HepG2 (cell line): ENCODE measurements around the gene C11orf24. TPM values are rescaled to one million over a fixed set of nuclear protein-coding genes. Genes with fewer than 3 reads are reported as not detected.

Experiments
- ARHGAP35 ChIP-seq: sonication (generic); formaldehyde crosslinking; IDR thresholded peaks from 2 replicates; pipeline ENCODE4 v1.9.0; 2022; ENCODE audit warnings: mild to moderate bottlenecking, inconsistent platforms, moderate library complexity, missing genetic modification reagents, borderline replicate concordance
- CENPT ChIP-seq: sonication (generic); formaldehyde crosslinking; IDR thresholded peaks from 2 replicates; pipeline ENCODE4 v1.8.0; 2022; ENCODE audit warnings: low read depth, mild to moderate bottlenecking, moderate library complexity, missing genetic modification reagents
- CREB1 ChIP-seq, 2 experiments: fragments of 450-650 bp in 1 of 2; IDR thresholded peaks; 2 replicates each; pipeline ENCODE4 v1.6.1; 2016 to 2017; ENCODE audit warnings: control low read depth in 1 of 2, mild to moderate bottlenecking in 1 of 2, missing compliant biosample characterization in 1 of 2, missing genetic modification characterization in 1 of 2
- DNMT3B ChIP-seq: conservative IDR thresholded peaks from 2 replicates; pipeline ENCODE4 v1.6.1; 2016; ENCODE audit warnings: missing biosample characterization, control low read depth
- EP300 ChIP-seq, 3 experiments: sonication (generic) in 1 of 3; formaldehyde crosslinking in 1 of 3; IDR thresholded peaks; 2 replicates each; pipeline versions ENCODE4 v1.5.1 to v1.6.1; 2011 to 2020; ENCODE audit warnings: low read depth in 2 of 3, low read length in 2 of 3, borderline replicate concordance in 1 of 3, improper control_type of control experiment in 1 of 3, mild to moderate bottlenecking in 1 of 3, missing genetic modification reagents in 1 of 3, moderate library complexity in 1 of 3
- MEIS2 ChIP-seq: sonication (generic); formaldehyde crosslinking; IDR thresholded peaks from 2 replicates; pipeline ENCODE4 v1.9.0; 2021; ENCODE audit warnings: mild to moderate bottlenecking, missing genetic modification reagents
- NFYB ChIP-seq: sonication (generic); formaldehyde crosslinking; IDR thresholded peaks from 2 replicates; pipeline ENCODE4 v1.4.0; 2020; ENCODE audit warnings: missing genetic modification reagents
- PCBP1 ChIP-seq: fragments of 200-400 bp; formaldehyde crosslinking; IDR thresholded peaks from 2 replicates; pipeline ENCODE4 v1.6.1; 2017; ENCODE audit warnings: mild to moderate bottlenecking, low read depth, low read length, borderline replicate concordance
- PITX1 ChIP-seq: sonication (generic); formaldehyde crosslinking; IDR thresholded peaks from 2 replicates; pipeline ENCODE4 v1.5.1; 2020; ENCODE audit warnings: mild to moderate bottlenecking, missing genetic modification reagents
- PLRG1 ChIP-seq: fragments of 450-650 bp; conservative IDR thresholded peaks from 2 replicates; pipeline ENCODE4 v1.6.1; 2016
- ZC3H4 ChIP-seq: sonication (generic); formaldehyde crosslinking; IDR thresholded peaks from 2 replicates; pipeline ENCODE4 v1.4.0; 2020; ENCODE audit warnings: missing genetic modification reagents, borderline replicate concordance
- ZNF292 ChIP-seq: sonication (generic); formaldehyde crosslinking; IDR thresholded peaks from 2 replicates; pipeline ENCODE4 v1.8.1; 2022; ENCODE audit warnings: mild to moderate bottlenecking, low read depth, missing genetic modification reagents, borderline replicate concordance
- ZNF619 ChIP-seq: sonication (generic); formaldehyde crosslinking; IDR thresholded peaks from 2 replicates; pipeline ENCODE4 v1.4.0; 2020; ENCODE audit warnings: mild to moderate bottlenecking, missing genetic modification reagents
- ZNF747 ChIP-seq: sonication (generic); formaldehyde crosslinking; IDR thresholded peaks from 2 replicates; pipeline ENCODE4 v1.8.1; 2023; ENCODE audit warnings: missing genetic modification reagents, mild to moderate bottlenecking, borderline replicate concordance
- ZNF879 ChIP-seq: sonication (generic); formaldehyde crosslinking; IDR thresholded peaks from 2 replicates; pipeline ENCODE4 v1.8.1; 2023; ENCODE audit warnings: missing genetic modification reagents
- polyA plus RNA-seq, 8 experiments: library from polyadenylated mRNA; depleted of rRNA in 3 of 8; stranded (reverse) in 7 of 8; unstranded in 1 of 8; fragments of >200 nt; fragmentation: Illumina TruSeq in 4 of 8; extraction: Trizol in 4 of 8; gene quantifications; 2 replicates each; pipeline versions ENCODE4 v1.2.1 to v1.2.3, GENCODE V29; 2011 to 2016; ENCODE audit warnings: low read depth in 4 of 8, missing spikeins in 1 of 8, mixed read lengths in 1 of 8; ENCODE audit not compliant: insufficient read depth in 1 of 8
- total RNA-seq, 5 experiments: library from RNA; depleted of rRNA; stranded (reverse); fragments of >200 nt; fragmentation: Illumina TruSeq; extraction: Trizol; gene quantifications; 2 replicates each; pipeline ENCODE4 v1.2.3, GENCODE V29; 2016; ENCODE audit warnings: low read depth in 1 of 5
- TF ChIP-seq, protein P1 (sequence below): sonication (generic); formaldehyde crosslinking; IDR thresholded peaks from 2 replicates; pipeline ENCODE4 v1.8.0; 2022; ENCODE audit warnings: missing genetic modification reagents, mild to moderate bottlenecking, moderate library complexity, borderline replicate concordance
- TF ChIP-seq, protein P2 (sequence below): sonication (generic); formaldehyde crosslinking; IDR thresholded peaks from 2 replicates; pipeline ENCODE4 v1.8.0; 2022; ENCODE audit warnings: missing genetic modification reagents, mild to moderate bottlenecking, borderline replicate concordance
- TF ChIP-seq, protein P3 (sequence below): sonication (generic); formaldehyde crosslinking; IDR thresholded peaks from 2 replicates; pipeline ENCODE4 v1.5.0; 2020; ENCODE audit warnings: missing genetic modification reagents
- TF ChIP-seq, protein P4 (sequence below): IDR thresholded peaks from 2 replicates; pipeline ENCODE4 v1.6.1; 2012; ENCODE audit warnings: inconsistent platforms
- TF ChIP-seq, protein P5 (sequence below): sonication (generic); formaldehyde crosslinking; IDR thresholded peaks from 2 replicates; pipeline ENCODE4 v1.5.0; 2020; ENCODE audit warnings: mild to moderate bottlenecking, missing genetic modification reagents, borderline replicate concordance

The C11orf24 gene
- total and polyA plus RNA-seq, 2 of the 13 experiments (the other 11 are each of a cell fraction or from before 2014, with no cell fraction given) = 52.9 to 55.5 TPM

DNA sequence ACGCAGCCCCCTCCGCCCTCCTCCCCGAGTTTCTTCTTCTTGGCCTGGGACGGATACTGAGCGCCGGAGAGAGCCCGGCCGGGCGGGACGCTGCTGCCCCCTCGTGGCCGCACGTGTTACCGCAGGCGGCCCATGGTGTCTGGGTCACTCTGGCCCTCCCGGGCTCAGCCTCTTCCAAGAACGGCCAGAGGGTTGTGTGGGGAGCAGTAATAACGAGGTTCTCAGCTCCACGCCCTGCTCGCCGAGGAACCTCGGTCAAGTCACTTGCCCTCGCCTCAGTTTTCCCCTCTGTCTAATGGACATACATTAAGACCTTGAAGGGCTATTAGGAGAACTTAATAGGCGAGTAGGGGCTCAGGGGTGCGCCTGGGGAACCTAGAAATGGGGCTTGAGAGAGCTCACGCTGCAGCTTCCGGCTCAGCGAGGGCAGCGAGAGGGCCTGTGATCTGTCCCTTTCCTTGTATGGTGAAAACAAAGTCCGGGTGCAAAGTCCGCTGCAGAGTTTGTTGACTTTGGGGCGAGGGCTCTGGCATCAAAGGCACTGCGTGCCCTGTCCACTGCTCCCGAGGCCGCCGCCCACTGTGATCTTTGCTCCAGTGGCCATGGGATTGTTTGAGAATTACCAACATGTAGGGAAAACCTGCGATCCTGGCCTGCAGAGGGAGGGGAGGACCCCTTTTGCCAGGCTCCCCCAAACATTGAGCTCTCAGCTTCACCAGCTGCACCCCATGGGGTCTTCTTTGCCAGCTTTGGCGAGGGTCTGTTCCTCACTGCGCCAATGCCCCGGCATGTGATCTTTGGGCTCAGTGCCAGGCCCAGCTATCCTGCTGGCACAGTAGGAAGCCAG lies 26.3 kb upstream of the C11orf24 start (continued):
- TF ChIP-seq, protein P1, sequence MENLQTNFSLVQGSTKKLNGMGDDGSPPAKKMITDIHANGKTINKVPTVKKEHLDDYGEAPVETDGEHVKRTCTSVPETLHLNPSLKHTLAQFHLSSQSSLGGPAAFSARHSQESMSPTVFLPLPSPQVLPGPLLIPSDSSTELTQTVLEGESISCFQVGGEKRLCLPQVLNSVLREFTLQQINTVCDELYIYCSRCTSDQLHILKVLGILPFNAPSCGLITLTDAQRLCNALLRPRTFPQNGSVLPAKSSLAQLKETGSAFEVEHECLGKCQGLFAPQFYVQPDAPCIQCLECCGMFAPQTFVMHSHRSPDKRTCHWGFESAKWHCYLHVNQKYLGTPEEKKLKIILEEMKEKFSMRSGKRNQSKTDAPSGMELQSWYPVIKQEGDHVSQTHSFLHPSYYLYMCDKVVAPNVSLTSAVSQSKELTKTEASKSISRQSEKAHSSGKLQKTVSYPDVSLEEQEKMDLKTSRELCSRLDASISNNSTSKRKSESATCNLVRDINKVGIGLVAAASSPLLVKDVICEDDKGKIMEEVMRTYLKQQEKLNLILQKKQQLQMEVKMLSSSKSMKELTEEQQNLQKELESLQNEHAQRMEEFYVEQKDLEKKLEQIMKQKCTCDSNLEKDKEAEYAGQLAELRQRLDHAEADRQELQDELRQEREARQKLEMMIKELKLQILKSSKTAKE (CRISPR knock-in tag) = peak; percentile 90
- TF ChIP-seq ZNF747 (peak; percentile 73; the same call in 1 of the 2 replicates), ZC3H4 (CRISPR knock-in tag) (peak; percentile 86; the same call in 1 of the 2 replicates), ZNF292 (CRISPR knock-in tag) (peak; percentile 55), MEIS2 (CRISPR knock-in tag) (peak; percentile 91), ZNF879 (CRISPR knock-in tag) (no peak), ARHGAP35 (CRISPR knock-in tag) (no peak), CENPT (CRISPR knock-in tag) (no peak), ZNF619 (CRISPR knock-in tag) (peak; percentile 30; the same call in 1 of the 2 replicates), PCBP1 (peak; percentile 57; the same call in 1 of the 2 replicates), CREB1 (IDR thresholded peaks at IDR 0.05) (0 out of 2 replicates have a peak, but pooled peaks have one; percentile 28), CREB1 (CRISPR knock-in tag; IDR thresholded peaks at IDR 0.05) (peak; percentile 86), EP300 (IDR thresholded peaks at IDR 0.05; ENCODE audit: low read depth in 2 of 2, low read length in 2 of 2) (peak; percentile 98), EP300 (CRISPR knock-in tag; IDR thresholded peaks at IDR 0.05; ENCODE audit: borderline replicate concordance) (peak; percentile 95), PLRG1 (no peak), PITX1 (CRISPR knock-in tag) (peak; percentile 91), NFYB (CRISPR knock-in tag) (no peak), DNMT3B (CRISPR knock-in tag) (peak; percentile 16; the same call in 1 of the 2 replicates)
- TF ChIP-seq, protein P2, sequence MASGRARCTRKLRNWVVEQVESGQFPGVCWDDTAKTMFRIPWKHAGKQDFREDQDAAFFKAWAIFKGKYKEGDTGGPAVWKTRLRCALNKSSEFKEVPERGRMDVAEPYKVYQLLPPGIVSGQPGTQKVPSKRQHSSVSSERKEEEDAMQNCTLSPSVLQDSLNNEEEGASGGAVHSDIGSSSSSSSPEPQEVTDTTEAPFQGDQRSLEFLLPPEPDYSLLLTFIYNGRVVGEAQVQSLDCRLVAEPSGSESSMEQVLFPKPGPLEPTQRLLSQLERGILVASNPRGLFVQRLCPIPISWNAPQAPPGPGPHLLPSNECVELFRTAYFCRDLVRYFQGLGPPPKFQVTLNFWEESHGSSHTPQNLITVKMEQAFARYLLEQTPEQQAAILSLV = peak; percentile 14; the same call in 1 of the 2 replicates
- TF ChIP-seq, protein P3, sequence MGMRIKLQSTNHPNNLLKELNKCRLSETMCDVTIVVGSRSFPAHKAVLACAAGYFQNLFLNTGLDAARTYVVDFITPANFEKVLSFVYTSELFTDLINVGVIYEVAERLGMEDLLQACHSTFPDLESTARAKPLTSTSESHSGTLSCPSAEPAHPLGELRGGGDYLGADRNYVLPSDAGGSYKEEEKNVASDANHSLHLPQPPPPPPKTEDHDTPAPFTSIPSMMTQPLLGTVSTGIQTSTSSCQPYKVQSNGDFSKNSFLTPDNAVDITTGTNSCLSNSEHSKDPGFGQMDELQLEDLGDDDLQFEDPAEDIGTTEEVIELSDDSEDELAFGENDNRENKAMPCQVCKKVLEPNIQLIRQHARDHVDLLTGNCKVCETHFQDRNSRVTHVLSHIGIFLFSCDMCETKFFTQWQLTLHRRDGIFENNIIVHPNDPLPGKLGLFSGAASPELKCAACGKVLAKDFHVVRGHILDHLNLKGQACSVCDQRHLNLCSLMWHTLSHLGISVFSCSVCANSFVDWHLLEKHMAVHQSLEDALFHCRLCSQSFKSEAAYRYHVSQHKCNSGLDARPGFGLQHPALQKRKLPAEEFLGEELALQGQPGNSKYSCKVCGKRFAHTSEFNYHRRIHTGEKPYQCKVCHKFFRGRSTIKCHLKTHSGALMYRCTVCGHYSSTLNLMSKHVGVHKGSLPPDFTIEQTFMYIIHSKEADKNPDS (CRISPR knock-in tag) = peak; percentile 54
- TF ChIP-seq, protein P4, sequence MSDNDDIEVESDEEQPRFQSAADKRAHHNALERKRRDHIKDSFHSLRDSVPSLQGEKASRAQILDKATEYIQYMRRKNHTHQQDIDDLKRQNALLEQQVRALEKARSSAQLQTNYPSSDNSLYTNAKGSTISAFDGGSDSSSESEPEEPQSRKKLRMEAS = peak; percentile 78
- TF ChIP-seq, protein P5, sequence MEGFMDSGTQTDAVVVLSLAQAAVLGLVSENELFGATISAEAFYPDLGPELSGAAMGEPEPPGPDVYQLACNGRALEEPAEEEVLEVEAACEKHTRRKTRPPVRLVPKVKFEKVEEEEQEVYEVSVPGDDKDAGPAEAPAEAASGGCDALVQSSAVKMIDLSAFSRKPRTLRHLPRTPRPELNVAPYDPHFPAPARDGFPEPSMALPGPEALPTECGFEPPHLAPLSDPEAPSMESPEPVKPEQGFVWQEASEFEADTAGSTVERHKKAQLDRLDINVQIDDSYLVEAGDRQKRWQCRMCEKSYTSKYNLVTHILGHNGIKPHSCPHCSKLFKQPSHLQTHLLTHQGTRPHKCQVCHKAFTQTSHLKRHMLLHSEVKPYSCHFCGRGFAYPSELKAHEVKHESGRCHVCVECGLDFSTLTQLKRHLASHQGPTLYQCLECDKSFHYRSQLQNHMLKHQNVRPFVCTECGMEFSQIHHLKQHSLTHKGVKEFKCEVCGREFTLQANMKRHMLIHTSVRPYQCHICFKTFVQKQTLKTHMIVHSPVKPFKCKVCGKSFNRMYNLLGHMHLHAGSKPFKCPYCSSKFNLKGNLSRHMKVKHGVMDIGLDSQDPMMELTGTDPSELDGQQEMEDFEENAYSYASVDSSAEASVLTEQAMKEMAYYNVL (CRISPR knock-in tag) = peak; percentile 76; the same call in 1 of the 2 replicates
